ENCODE results near the gene CTCF. TPM values are rescaled to one million over a fixed set of nuclear protein-coding genes. Genes with fewer than 3 reads are reported as not detected.

The CTCF gene
- total RNA-seq, 1 donor from 2014 or later = 61.4 TPM

DNA sequence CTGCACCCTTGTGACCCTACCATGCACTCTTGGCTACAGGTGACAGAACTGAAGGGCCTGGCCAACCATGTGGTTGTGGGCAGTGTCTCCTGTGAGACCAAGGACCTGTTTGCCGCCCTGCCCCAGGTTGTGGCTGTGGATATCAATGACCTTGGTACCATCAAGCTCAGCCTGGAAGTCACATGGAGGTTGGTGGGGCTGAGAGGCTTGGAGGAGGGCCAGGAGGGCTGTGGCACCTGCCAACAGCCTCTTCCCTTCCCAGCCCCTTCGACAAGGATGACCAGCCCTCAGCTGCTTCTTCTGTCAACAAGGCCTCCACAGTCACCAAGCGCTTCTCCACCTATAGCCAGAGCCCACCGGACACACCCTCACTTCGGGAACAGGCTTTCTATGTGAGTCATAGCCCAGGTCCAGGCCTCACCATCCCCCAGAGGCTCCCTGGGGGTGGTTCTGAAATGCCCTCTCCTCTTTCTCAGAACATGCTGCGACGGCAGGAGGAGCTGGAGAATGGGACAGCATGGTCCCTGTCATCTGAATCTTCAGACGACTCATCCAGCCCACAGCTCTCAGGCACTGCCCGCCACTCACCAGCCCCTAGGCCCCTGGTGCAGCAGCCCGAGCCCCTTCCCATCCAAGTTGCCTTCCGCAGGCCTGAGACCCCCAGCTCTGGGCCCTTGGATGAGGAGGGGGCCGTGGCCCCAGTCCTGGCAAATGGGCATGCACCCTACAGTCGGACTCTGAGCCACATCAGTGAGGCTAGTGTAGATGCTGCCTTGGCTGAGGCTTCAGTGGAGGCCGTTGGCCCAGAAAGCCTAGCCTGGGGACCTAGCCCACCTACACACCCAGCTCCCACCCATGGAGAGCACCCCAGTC, 20.7 kb upstream of the CTCF start:
- Mint-ChIP-seq H3K27me3 (ENCODE audit: low read depth) (no peaks in the 10 kb centered on the region), H3K4me1 (peaks cover 13% of the 10 kb centered on the region), H3K9me3 (no peaks in the 10 kb centered on the region), H3K4me3 (no peak overlapping the region), H3K36me3 (peaks cover 12% of the 10 kb centered on the region), H3K27ac (no peak overlapping the region)
- DNase-seq (ENCODE audit: low spot score in 2 of 2, unreplicated experiment in 2 of 2) = no peak
- TF ChIP-seq, protein P1, sequence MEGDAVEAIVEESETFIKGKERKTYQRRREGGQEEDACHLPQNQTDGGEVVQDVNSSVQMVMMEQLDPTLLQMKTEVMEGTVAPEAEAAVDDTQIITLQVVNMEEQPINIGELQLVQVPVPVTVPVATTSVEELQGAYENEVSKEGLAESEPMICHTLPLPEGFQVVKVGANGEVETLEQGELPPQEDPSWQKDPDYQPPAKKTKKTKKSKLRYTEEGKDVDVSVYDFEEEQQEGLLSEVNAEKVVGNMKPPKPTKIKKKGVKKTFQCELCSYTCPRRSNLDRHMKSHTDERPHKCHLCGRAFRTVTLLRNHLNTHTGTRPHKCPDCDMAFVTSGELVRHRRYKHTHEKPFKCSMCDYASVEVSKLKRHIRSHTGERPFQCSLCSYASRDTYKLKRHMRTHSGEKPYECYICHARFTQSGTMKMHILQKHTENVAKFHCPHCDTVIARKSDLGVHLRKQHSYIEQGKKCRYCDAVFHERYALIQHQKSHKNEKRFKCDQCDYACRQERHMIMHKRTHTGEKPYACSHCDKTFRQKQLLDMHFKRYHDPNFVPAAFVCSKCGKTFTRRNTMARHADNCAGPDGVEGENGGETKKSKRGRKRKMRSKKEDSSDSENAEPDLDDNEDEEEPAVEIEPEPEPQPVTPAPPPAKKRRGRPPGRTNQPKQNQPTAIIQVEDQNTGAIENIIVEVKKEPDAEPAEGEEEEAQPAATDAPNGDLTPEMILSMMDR (IDR thresholded peaks at IDR 0.05; ENCODE audit: unreplicated experiment) = no peak

DNA sequence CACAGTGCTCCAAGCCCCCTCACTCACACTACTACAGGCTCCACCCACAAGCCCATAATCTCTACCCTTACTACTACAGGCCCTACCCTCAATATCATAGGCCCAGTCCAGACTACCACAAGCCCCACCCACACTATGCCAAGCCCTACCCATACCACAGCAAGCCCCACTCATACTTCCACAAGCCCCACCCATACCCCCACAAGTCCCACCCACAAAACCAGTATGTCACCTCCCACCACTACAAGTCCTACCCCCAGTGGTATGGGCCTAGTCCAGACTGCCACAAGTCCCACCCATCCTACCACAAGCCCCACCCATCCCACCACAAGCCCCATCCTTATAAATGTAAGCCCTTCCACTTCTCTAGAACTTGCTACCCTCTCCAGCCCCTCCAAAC, 19.9 kb upstream of the CTCF start:
- no peak overlapping the region for H3K27ac Mint-ChIP-seq
- no peaks in the 10 kb centered on the region for H3K27me3 Mint-ChIP-seq (ENCODE audit: low read depth)
- TF ChIP-seq, protein P1 (IDR thresholded peaks at IDR 0.05; ENCODE audit: unreplicated experiment) = no peak
- H3K36me3 Mint-ChIP-seq = peaks cover 12% of the 10 kb centered on the region
- no peak for DNase-seq (ENCODE audit: low spot score in 2 of 2, unreplicated experiment in 2 of 2)
- H3K4me1 Mint-ChIP-seq = peaks cover 9% of the 10 kb centered on the region
- H3K4me3 Mint-ChIP-seq = no peak overlapping the region
- no peaks in the 10 kb centered on the region for H3K9me3 Mint-ChIP-seq

DNA sequence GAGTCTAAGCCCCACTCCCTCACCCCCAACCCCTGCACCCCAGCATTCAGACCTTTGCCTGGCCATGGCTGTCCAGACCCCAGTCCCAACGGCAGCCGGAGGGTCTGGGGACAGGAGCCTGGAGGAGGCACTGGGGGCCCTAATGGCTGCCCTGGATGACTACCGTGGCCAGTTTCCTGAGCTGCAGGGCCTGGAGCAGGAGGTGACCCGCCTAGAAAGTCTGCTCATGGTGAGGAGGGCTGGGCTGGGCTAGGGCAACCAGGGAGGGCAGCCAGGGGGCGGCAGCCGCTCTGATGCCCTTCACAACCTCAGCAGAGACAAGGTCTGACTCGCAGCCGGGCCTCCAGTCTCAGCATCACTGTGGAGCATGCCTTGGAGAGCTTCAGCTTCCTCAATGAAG, 19.3 kb upstream of the CTCF start:
- DNase-seq (ENCODE audit: low spot score in 2 of 2, unreplicated experiment in 2 of 2) = no peak
- no peaks in the 10 kb centered on the region for H3K9me3 Mint-ChIP-seq
- no peak overlapping the region for H3K27ac Mint-ChIP-seq
- H3K4me1 Mint-ChIP-seq = peaks cover 9% of the 10 kb centered on the region
- peaks cover 12% of the 10 kb centered on the region for H3K36me3 Mint-ChIP-seq
- no peaks in the 10 kb centered on the region for H3K27me3 Mint-ChIP-seq (ENCODE audit: low read depth)
- TF ChIP-seq, protein P1 (IDR thresholded peaks at IDR 0.05; ENCODE audit: unreplicated experiment) = no peak
- no peak overlapping the region for H3K4me3 Mint-ChIP-seq

DNA sequence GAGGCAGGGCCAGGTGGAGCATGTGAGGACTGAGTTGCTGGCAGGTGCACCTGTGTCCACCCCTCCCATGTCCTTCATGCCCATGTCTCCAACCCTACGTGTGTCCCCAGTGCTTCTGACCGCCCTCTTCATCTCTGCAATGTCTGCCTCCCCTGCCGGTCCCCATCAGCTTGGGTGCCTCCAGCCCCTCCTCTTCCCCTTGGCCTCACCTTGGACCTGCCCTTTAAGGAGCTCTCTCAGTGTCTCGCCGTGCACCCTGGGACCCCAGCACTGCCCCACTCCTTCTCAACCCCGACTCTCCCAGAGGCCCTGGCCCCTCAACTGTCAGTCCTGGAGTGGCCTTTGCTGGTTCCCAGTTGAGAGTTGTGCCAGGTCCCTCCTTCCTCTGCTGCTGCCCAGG, 18.7 kb upstream of the CTCF start:
- H3K4me3 Mint-ChIP-seq = no peak overlapping the region
- no peak overlapping the region for H3K27ac Mint-ChIP-seq
- TF ChIP-seq, protein P1 (IDR thresholded peaks at IDR 0.05; ENCODE audit: unreplicated experiment) = no peak
- H3K36me3 Mint-ChIP-seq = peaks cover 12% of the 10 kb centered on the region
- no peak for DNase-seq (ENCODE audit: low spot score in 2 of 2, unreplicated experiment in 2 of 2)
- H3K4me1 Mint-ChIP-seq = peaks cover 8% of the 10 kb centered on the region
- H3K27me3 Mint-ChIP-seq (ENCODE audit: low read depth) = no peaks in the 10 kb centered on the region
- H3K9me3 Mint-ChIP-seq = no peaks in the 10 kb centered on the region

DNA sequence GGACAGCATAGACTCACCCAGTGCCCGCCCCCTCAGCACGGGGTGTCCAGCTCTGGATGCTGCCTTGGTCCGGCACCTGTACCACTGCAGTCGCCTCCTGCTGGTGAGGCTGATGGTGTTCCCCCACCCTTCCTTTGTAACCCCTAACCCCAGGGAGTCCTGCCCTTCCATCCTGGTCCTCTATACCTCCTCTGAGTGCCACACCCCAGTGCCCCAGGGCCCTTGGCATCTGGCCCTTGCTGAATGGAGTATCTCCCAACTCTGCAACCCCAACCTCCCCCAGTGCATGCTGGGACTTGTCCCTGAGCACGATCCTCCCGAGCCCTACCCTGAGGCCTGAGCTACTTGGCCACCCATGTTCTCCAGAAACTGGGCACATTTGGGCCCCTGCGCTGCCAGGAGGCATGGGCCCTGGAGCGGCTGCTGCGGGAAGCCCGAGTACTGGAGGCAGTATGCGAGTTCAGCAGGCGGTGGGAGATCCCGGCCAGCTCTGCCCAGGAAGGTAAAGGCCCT, 17.9 kb upstream of the CTCF start:
- Mint-ChIP-seq H3K4me3 (no peak overlapping the region), H3K27ac (no peak overlapping the region), H3K27me3 (ENCODE audit: low read depth) (no peaks in the 10 kb centered on the region), H3K36me3 (peaks cover 12% of the 10 kb centered on the region), H3K9me3 (no peaks in the 10 kb centered on the region), H3K4me1 (no peaks in the 10 kb centered on the region)
- no peak for DNase-seq (ENCODE audit: low spot score in 2 of 2, unreplicated experiment in 2 of 2)
- TF ChIP-seq, protein P1 (IDR thresholded peaks at IDR 0.05; ENCODE audit: unreplicated experiment) = no peak
